ENCODE measurements around the gene SOX18. TPM values are rescaled to one million over a fixed set of nuclear protein-coding genes. Genes with fewer than 3 reads are reported as not detected.

Gene SOX18
- total RNA-seq, 1 experiment from 2014 or later: not detected

- intact Hi-C loops (cut with micrococcal nuclease; ENCODE audit: unreplicated experiment): loop anchor here (10.0 kb wide), 1 partner anchor 157 kb away; the partner anchor contains the start of gene DNAJC5
- no peaks in the 10 kb centered on the region for H3K36me3 Mint-ChIP-seq (ENCODE audit: insufficient read depth, unreplicated experiment)
- no TSS peak for BruUV-seq (replicated peaks)
Observed at GRCh38 chr20:64051561-64052325, 2.3 kb upstream of the SOX18 start.

DNA sequence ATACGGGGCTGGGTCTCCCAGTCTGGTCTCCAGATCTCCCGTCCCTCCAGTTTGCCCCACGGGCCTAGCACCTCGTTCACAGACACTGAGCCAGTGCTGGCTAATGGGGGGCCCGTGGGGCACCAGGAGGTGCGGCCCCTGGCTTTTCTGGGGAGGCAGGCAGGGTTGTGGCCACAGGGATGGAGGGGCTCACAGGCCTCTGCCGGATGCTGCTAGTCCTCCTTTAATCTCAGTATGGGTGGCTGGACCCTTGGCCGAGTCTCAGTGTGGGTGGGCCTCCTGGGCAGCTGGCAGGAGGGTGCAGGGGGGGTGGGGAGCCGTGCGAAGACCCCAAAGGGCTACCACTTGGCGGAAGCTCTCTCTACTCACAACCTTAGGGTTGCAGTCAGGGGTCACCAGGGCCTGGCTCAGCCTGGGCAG is 1.6 kb upstream of the SOX18 start:
- intact Hi-C loops (cut with micrococcal nuclease; ENCODE audit: unreplicated experiment): loop anchor here (10.0 kb wide), 1 partner anchor 156 kb away; the partner anchor contains the start of gene DNAJC5
- no peak for DNase-seq
- TF ChIP-seq, protein P1, sequence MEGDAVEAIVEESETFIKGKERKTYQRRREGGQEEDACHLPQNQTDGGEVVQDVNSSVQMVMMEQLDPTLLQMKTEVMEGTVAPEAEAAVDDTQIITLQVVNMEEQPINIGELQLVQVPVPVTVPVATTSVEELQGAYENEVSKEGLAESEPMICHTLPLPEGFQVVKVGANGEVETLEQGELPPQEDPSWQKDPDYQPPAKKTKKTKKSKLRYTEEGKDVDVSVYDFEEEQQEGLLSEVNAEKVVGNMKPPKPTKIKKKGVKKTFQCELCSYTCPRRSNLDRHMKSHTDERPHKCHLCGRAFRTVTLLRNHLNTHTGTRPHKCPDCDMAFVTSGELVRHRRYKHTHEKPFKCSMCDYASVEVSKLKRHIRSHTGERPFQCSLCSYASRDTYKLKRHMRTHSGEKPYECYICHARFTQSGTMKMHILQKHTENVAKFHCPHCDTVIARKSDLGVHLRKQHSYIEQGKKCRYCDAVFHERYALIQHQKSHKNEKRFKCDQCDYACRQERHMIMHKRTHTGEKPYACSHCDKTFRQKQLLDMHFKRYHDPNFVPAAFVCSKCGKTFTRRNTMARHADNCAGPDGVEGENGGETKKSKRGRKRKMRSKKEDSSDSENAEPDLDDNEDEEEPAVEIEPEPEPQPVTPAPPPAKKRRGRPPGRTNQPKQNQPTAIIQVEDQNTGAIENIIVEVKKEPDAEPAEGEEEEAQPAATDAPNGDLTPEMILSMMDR (IDR thresholded peaks at IDR 0.05; ENCODE audit: unreplicated experiment): no peak
- CTCF ChIA-PET: interaction anchor here (3.0 kb wide), 1 partner anchor 13 kb away, joined by 13 read pairs; no protein-coding TSS in a partner anchor
- no peaks in the 10 kb centered on the region for H3K9me3 Mint-ChIP-seq (ENCODE audit: low read depth, unreplicated experiment)
- H3K36me3 Mint-ChIP-seq (ENCODE audit: insufficient read depth, unreplicated experiment): no peaks in the 10 kb centered on the region
- no peaks in the 10 kb centered on the region for H3K4me1 Mint-ChIP-seq (ENCODE audit: low read depth, unreplicated experiment)
- H3K27ac Mint-ChIP-seq (ENCODE audit: unreplicated experiment): no peak overlapping the region
- BruUV-seq (replicated peaks): no TSS peak
- peaks cover 88% of the 10 kb centered on the region for H3K27me3 Mint-ChIP-seq (ENCODE audit: unreplicated experiment)
- H3K4me3 Mint-ChIP-seq (ENCODE audit: low read depth, unreplicated experiment): no peak overlapping the region

More at GRCh38 chr20:64051561-64052325, 2.3 kb upstream of the SOX18 start:
- H3K4me3 Mint-ChIP-seq (ENCODE audit: low read depth, unreplicated experiment): no peak overlapping the region
- CTCF ChIA-PET: interaction anchor here (2.7 to 3.0 kb wide), 2 partner anchors 11 to 13 kb away, joined by 7 to 13 read pairs; partner anchors contain the start of gene TCEA2
- H3K27ac Mint-ChIP-seq (ENCODE audit: unreplicated experiment): no peak overlapping the region
- no peaks in the 10 kb centered on the region for H3K9me3 Mint-ChIP-seq (ENCODE audit: low read depth, unreplicated experiment)
- DNase-seq: no peak
- H3K4me1 Mint-ChIP-seq (ENCODE audit: low read depth, unreplicated experiment): no peaks in the 10 kb centered on the region
- TF ChIP-seq, protein P1 (IDR thresholded peaks at IDR 0.05; ENCODE audit: unreplicated experiment): no peak
- peaks cover 81% of the 10 kb centered on the region for H3K27me3 Mint-ChIP-seq (ENCODE audit: unreplicated experiment)

- H3K9me3 Mint-ChIP-seq (ENCODE audit: low read depth, unreplicated experiment): no peaks in the 10 kb centered on the region
- intact Hi-C loops (cut with micrococcal nuclease; ENCODE audit: unreplicated experiment): loop anchor here (10.0 kb wide), 1 partner anchor 156 kb away; the partner anchor contains the start of gene DNAJC5
- BruUV-seq (replicated peaks): no TSS peak
- H3K4me1 Mint-ChIP-seq (ENCODE audit: low read depth, unreplicated experiment): no peaks in the 10 kb centered on the region
- no peak overlapping the region for H3K27ac Mint-ChIP-seq (ENCODE audit: unreplicated experiment)
- TF ChIP-seq, protein P1 (IDR thresholded peaks at IDR 0.05; ENCODE audit: unreplicated experiment): no peak
- CTCF ChIA-PET: interaction anchor here (3.0 kb wide), 1 partner anchor 12 kb away, joined by 13 read pairs; no protein-coding TSS in a partner anchor
- H3K27me3 Mint-ChIP-seq (ENCODE audit: unreplicated experiment): peaks cover 88% of the 10 kb centered on the region
- no peak for DNase-seq
- H3K4me3 Mint-ChIP-seq (ENCODE audit: low read depth, unreplicated experiment): no peak overlapping the region
- H3K36me3 Mint-ChIP-seq (ENCODE audit: insufficient read depth, unreplicated experiment): peaks cover under 1% of the 10 kb centered on the region
Observed at GRCh38 chr20:64050261-64051032, 1.0 kb upstream of the SOX18 start.

- intact Hi-C loops (cut with micrococcal nuclease; ENCODE audit: unreplicated experiment): loop anchor here (10.0 kb wide), 1 partner anchor 155 kb away; the partner anchor contains the start of gene DNAJC5
- Mint-ChIP-seq H3K27ac (ENCODE audit: unreplicated experiment) (no peak overlapping the region), H3K36me3 (ENCODE audit: insufficient read depth, unreplicated experiment) (peaks cover 5% of the 10 kb centered on the region), H3K27me3 (ENCODE audit: unreplicated experiment) (peaks cover 88% of the 10 kb centered on the region), H3K9me3 (ENCODE audit: low read depth, unreplicated experiment) (no peaks in the 10 kb centered on the region), H3K4me1 (ENCODE audit: low read depth, unreplicated experiment) (peaks cover 5% of the 10 kb centered on the region), H3K4me3 (ENCODE audit: low read depth, unreplicated experiment) (no peak overlapping the region)
- TF ChIP-seq, protein P1 (IDR thresholded peaks at IDR 0.05; ENCODE audit: unreplicated experiment): no peak
- no peak for DNase-seq
- BruUV-seq (replicated peaks): no TSS peak
- CTCF ChIA-PET: no interaction called here
Observed at GRCh38 chr20:64049878-64050260, 430 bp upstream of the SOX18 start.

All from Calu3 (cell line).